Measurements from ENCODE around the gene OR5K1. TPM values are rescaled to one million over a fixed set of nuclear protein-coding genes. Genes with fewer than 3 reads are reported as not detected.

OR5K1 gene
- total RNA-seq, 2 experiments from 2014 or later, result not detected

GRCh38 chr3:98454929-98455328 lies 8.1 kb upstream of the OR5K1 start:
- no peak overlapping the region for H3K4me3 ChIP-seq (ENCODE audit: low read depth, low read length, poor library complexity, severe bottlenecking)
- H4K20me1 ChIP-seq (ENCODE audit: insufficient read depth, low read length), result no peaks in the 10 kb centered on the region
- no peaks in the 10 kb centered on the region for H3K4me1 ChIP-seq (ENCODE audit: insufficient read depth, low read length, poor library complexity, severe bottlenecking)
- no peak overlapping the region for H2AFZ ChIP-seq (ENCODE audit: low read length)
- intact Hi-C loops (cut with micrococcal nuclease; ENCODE audit: unreplicated experiment), result no loop called here
- no peaks in the 10 kb centered on the region for H3K79me2 ChIP-seq (ENCODE audit: insufficient read depth, low read depth, low read length)
- CTCF ChIA-PET (ENCODE audit: unreplicated experiment), result no interaction called here
- H3K36me3 ChIP-seq (ENCODE audit: insufficient read depth, low read length), result no peaks in the 10 kb centered on the region
- no peak for DNase-seq (ENCODE audit: low spot score)
- H3K9me2 ChIP-seq (ENCODE audit: insufficient read depth, low read length), result no peaks in the 10 kb centered on the region; the same call in 1 of the 2 replicates
- BruUV-seq (replicated peaks), result no TSS peak
- H3K27ac ChIP-seq (ENCODE audit: low read depth, low read length, poor library complexity, severe bottlenecking), result no peak overlapping the region
- no peak overlapping the region for H3K4me2 ChIP-seq (ENCODE audit: low read length)
- POLR2A ChIA-PET, result interaction anchor here (0.6 kb wide), 1 partner anchor 65 kb away, joined by 5 read pairs; no protein-coding TSS in a partner anchor
- H3K9me3 ChIP-seq (ENCODE audit: low read length), result no peaks in the 10 kb centered on the region
- TF ChIP-seq CTCF (conservative IDR thresholded peaks at IDR 0.05; ENCODE audit: low read length) (no peak), EZH2phosphoT487 (IDR thresholded peaks at IDR 0.05; ENCODE audit: borderline replicate concordance, low read depth, low read length) (no peak)

GRCh38 chr3:98457543-98457942 lies 5.5 kb upstream of the OR5K1 start:
- ChIA-PET POLR2A (no interaction called here), CTCF (ENCODE audit: unreplicated experiment) (no interaction called here)
- no peak overlapping the region for H3K27ac ChIP-seq (ENCODE audit: low read depth, low read length, poor library complexity, severe bottlenecking)
- intact Hi-C loops (cut with micrococcal nuclease; ENCODE audit: unreplicated experiment), result no loop called here
- H3K36me3 ChIP-seq (ENCODE audit: insufficient read depth, low read length), result no peaks in the 10 kb centered on the region
- H2AFZ ChIP-seq (ENCODE audit: low read length), result no peak overlapping the region
- no peaks in the 10 kb centered on the region for H3K9me3 ChIP-seq (ENCODE audit: low read length)
- no peaks in the 10 kb centered on the region for H4K20me1 ChIP-seq (ENCODE audit: insufficient read depth, low read length)
- no peaks in the 10 kb centered on the region for H3K79me2 ChIP-seq (ENCODE audit: insufficient read depth, low read depth, low read length)
- no TSS peak for BruUV-seq (replicated peaks)
- H3K4me1 ChIP-seq (ENCODE audit: insufficient read depth, low read length, poor library complexity, severe bottlenecking), result no peaks in the 10 kb centered on the region
- TF ChIP-seq CTCF (conservative IDR thresholded peaks at IDR 0.05; ENCODE audit: low read length), result 0 out of 2 replicates have a peak, but pooled peaks have one; percentile 24
- no peak for TF ChIP-seq EZH2phosphoT487 (IDR thresholded peaks at IDR 0.05; ENCODE audit: borderline replicate concordance, low read depth, low read length)
- H3K9me2 ChIP-seq (ENCODE audit: insufficient read depth, low read length), result no peaks in the 10 kb centered on the region; the same call in 1 of the 2 replicates
- H3K4me3 ChIP-seq (ENCODE audit: low read depth, low read length, poor library complexity, severe bottlenecking), result no peak overlapping the region
- no peak for DNase-seq (ENCODE audit: low spot score)
- no peak overlapping the region for H3K4me2 ChIP-seq (ENCODE audit: low read length)

- Histone ChIP-seq H3K4me3 (ENCODE audit: low read depth, low read length, poor library complexity, severe bottlenecking) (no peak overlapping the region), H3K9me2 (ENCODE audit: insufficient read depth, low read length) (peaks cover 2% of the 10 kb centered on the region; the same call in 1 of the 2 replicates), H3K36me3 (ENCODE audit: insufficient read depth, low read length) (no peaks in the 10 kb centered on the region), H3K27ac (ENCODE audit: low read depth, low read length, poor library complexity, severe bottlenecking) (no peak overlapping the region), H2AFZ (ENCODE audit: low read length) (no peak overlapping the region), H3K4me1 (ENCODE audit: insufficient read depth, low read length, poor library complexity, severe bottlenecking) (no peaks in the 10 kb centered on the region), H3K4me2 (ENCODE audit: low read length) (no peak overlapping the region), H3K79me2 (ENCODE audit: insufficient read depth, low read depth, low read length) (no peaks in the 10 kb centered on the region), H3K9me3 (ENCODE audit: low read length) (no peaks in the 10 kb centered on the region), H4K20me1 (ENCODE audit: insufficient read depth, low read length) (no peaks in the 10 kb centered on the region)
- no TSS peak for BruUV-seq (replicated peaks)
- intact Hi-C loops (cut with micrococcal nuclease; ENCODE audit: unreplicated experiment), result no loop called here
- TF ChIP-seq CTCF (conservative IDR thresholded peaks at IDR 0.05; ENCODE audit: low read length) (no peak), EZH2phosphoT487 (IDR thresholded peaks at IDR 0.05; ENCODE audit: borderline replicate concordance, low read depth, low read length) (no peak)
- DNase-seq (ENCODE audit: low spot score), result no peak
- ChIA-PET POLR2A (interaction anchor here (1.4 kb wide), 1 partner anchor 21 kb away, joined by 3 read pairs; no protein-coding TSS in a partner anchor), CTCF (ENCODE audit: unreplicated experiment) (no interaction called here)
Observed at GRCh38 chr3:98460220-98460619, 2.8 kb upstream of the OR5K1 start.
